GM21529 (cell line): Measurements from ENCODE around the gene PROK1.

Source experiments
- ATAC-seq: cut with Tn5 transposase; IDR thresholded peaks from one replicate; pipeline ENCODE4 v1.9.1; 2021; ENCODE audit not compliant: unreplicated experiment

The PROK1 gene

GRCh38 chr1:110464340-110464739 is 13.4 kb downstream of the PROK1 start:
- ATAC-seq: no peak

- ATAC-seq: no peak
Measured at GRCh38 chr1:110465038-110465813, 14.3 kb downstream of the PROK1 start.

- no peak for ATAC-seq
Measured at GRCh38 chr1:110465814-110466380, 14.9 kb downstream of the PROK1 start.

- no peak for ATAC-seq
Measured at GRCh38 chr1:110466646-110467280, 15.8 kb downstream of the PROK1 start.

- ATAC-seq: no peak
Measured at GRCh38 chr1:110471131-110471530, 20.2 kb downstream of the PROK1 start.

GRCh38 chr1:110472546-110472945 is 21.6 kb downstream of the PROK1 start:
- ATAC-seq: no peak

GRCh38 chr1:110474444-110474843 is 23.5 kb downstream of the PROK1 start:
- no peak for ATAC-seq

- no peak for ATAC-seq
Measured at GRCh38 chr1:110475362-110476027, 24.5 kb downstream of the PROK1 start.

GRCh38 chr1:110476028-110476765 is 25.2 kb downstream of the PROK1 start:
- ATAC-seq: no peak

GRCh38 chr1:110477041-110477440 is 26.1 kb downstream of the PROK1 start:
- ATAC-seq: no peak

- ATAC-seq: no peak
Measured at GRCh38 chr1:110477445-110477957, 26.6 kb downstream of the PROK1 start.

GRCh38 chr1:110477967-110478640 is 27.2 kb downstream of the PROK1 start:
- no peak for ATAC-seq

GRCh38 chr1:110478886-110479285 is 27.9 kb downstream of the PROK1 start:
- no peak for ATAC-seq

GRCh38 chr1:110480356-110481096 is 29.6 kb downstream of the PROK1 start:
- ATAC-seq: no peak

- ATAC-seq: no peak
Measured at GRCh38 chr1:110481968-110482623, 31.1 kb downstream of the PROK1 start.

GRCh38 chr1:110482662-110483307 is 31.8 kb downstream of the PROK1 start:
- ATAC-seq: no peak

- no peak for ATAC-seq
Measured at GRCh38 chr1:110483308-110483685, 32.3 kb downstream of the PROK1 start.

GRCh38 chr1:110484801-110485200 is 33.9 kb downstream of the PROK1 start:
- no peak for ATAC-seq

GRCh38 chr1:110485725-110486124 is 34.8 kb downstream of the PROK1 start:
- ATAC-seq: no peak
